K562 (cell line): ENCODE results near the gene BTBD2. TPM values are rescaled to one million over a fixed set of nuclear protein-coding genes. Genes with fewer than 3 reads are reported as not detected.
A peak's percentile ranks its signal among the peaks of the same experiment; 100 is the strongest.

ENCODE experiments used
- ATAC-seq: fragments of 200-7000 bp; cut with Tn5 transposase; 3 replicates; pipeline ENCODE4 v1.9.1; 2020; ENCODE audit warnings: moderate library complexity
- BruUV-seq: library from RNA; stranded (reverse); fragments of 400-500 nt; replicated peaks from 2 replicates; lab custom pipeline; 2021; lab: Mats Ljungman, UMichigan
- CTCF ChIA-PET: fragments of 300-600 bp; formaldehyde crosslinking; extraction: SDS; loops from one replicate; lab custom pipeline; 2021; ENCODE audit warnings: low intra/inter-chr PET ratio; lab: Yijun Ruan, JAX
- POLR2A ChIA-PET: fragments of 300-600, 350-650 bp; sonication (Branson Sonifier 250); formaldehyde crosslinking; extraction: SDS; loops from one replicate; lab custom pipeline; 2021; ENCODE audit warnings: antibody characterized with exemption, inconsistent platforms; lab: Yijun Ruan, JAX
- DNase-seq, 4 experiments: peaks; one replicate each; pipeline versions ENCODE4 v3.0.0 to v3.0.0-alpha.2; 2011 to 2018; ENCODE audit warnings: low spot score in 3 of 4, mixed read lengths in 3 of 4; ENCODE audit errors: extremely low read depth in 1 of 4
- FAIRE-seq: peaks from 2 replicates; lab custom pipeline; 2011; peaks lifted over from hg19 to GRCh38; lab: Jason Lieb, UNC
- H2AFZ ChIP-seq: 2 replicates; pipeline ENCODE4 v1.6.0; 2011; ENCODE audit warnings: low read depth, low read length, control low read depth, inconsistent platforms
- H3K27ac ChIP-seq: fragments of 200-600 bp; 3 replicates; pipeline ENCODE4 v1.8.0; 2011; ENCODE audit warnings: low read depth, mild to moderate bottlenecking, control low read depth, inconsistent platforms, low read length, moderate library complexity, mixed read lengths; ENCODE audit errors: extremely low read depth
- H3K27me3 ChIP-seq, 2 experiments: fragments of 300-600 bp in 1 of 2; 2 replicates in 1 of 2; 3 replicates in 1 of 2; pipeline versions ENCODE4 v1.6.0 to v1.8.0; 2011; ENCODE audit warnings: inconsistent platforms in 2 of 2, low read length in 2 of 2, mild to moderate bottlenecking in 1 of 2, mixed read lengths in 1 of 2, moderate library complexity in 1 of 2; ENCODE audit not compliant: control insufficient read depth in 2 of 2, insufficient read depth in 2 of 2
- H3K36me3 ChIP-seq: fragments of 300-600 bp; 3 replicates; pipeline ENCODE4 v1.8.0; 2011; ENCODE audit warnings: mild to moderate bottlenecking, low read length, inconsistent platforms; ENCODE audit not compliant: control insufficient read depth, insufficient read depth
- H3K4me1 ChIP-seq, 2 experiments: fragments of 200-600 bp in 1 of 2; replicated peaks in 1 of 2; 2 replicates in 1 of 2; 3 replicates in 1 of 2; pipeline versions ENCODE4 v1.5.1 to v1.8.0; 2011; ENCODE audit warnings: inconsistent platforms in 2 of 2, low read length in 2 of 2, mild to moderate bottlenecking in 1 of 2, mixed read lengths in 1 of 2, moderate library complexity in 1 of 2; ENCODE audit not compliant: control insufficient read depth in 2 of 2, insufficient read depth in 2 of 2
- H3K4me2 ChIP-seq: 2 replicates; pipeline ENCODE4 v1.6.1; 2011; ENCODE audit warnings: low read length, control low read depth, inconsistent platforms, mixed read lengths; ENCODE audit not compliant: insufficient read depth
- H3K4me3 ChIP-seq: fragments of 200-600 bp; sonication (generic), shearing (Covaris generic); 2 replicates; pipeline ENCODE4 v1.5.1; 2016; ENCODE audit warnings: control low read depth, inconsistent platforms
- H3K79me2 ChIP-seq: fragments of 200-600 bp; 3 replicates; pipeline ENCODE4 v1.8.0; 2011; ENCODE audit warnings: low read length, inconsistent platforms; ENCODE audit not compliant: control insufficient read depth, insufficient read depth
- H3K9ac ChIP-seq, 2 experiments: 2 replicates each; pipeline versions ENCODE4 v1.6.0 to v1.6.1; 2011; ENCODE audit warnings: low read depth in 2 of 2, low read length in 2 of 2, control low read depth in 1 of 2, inconsistent platforms in 1 of 2, mild to moderate bottlenecking in 1 of 2, mixed read lengths in 1 of 2; ENCODE audit not compliant: insufficient read depth in 1 of 2
- H3K9me1 ChIP-seq: one replicate; pipeline ENCODE4 v1.6.0; 2011; ENCODE audit warnings: inconsistent platforms, mild to moderate bottlenecking, low read length, moderate library complexity; ENCODE audit not compliant: control insufficient read depth, insufficient read depth
- H3K9me3 ChIP-seq: replicated peaks from 2 replicates; pipeline ENCODE4 v1.5.1; 2011; ENCODE audit warnings: low read depth, low read length, inconsistent platforms; ENCODE audit not compliant: control insufficient read depth, insufficient read depth
- H4K20me1 ChIP-seq: replicated peaks from 2 replicates; pipeline ENCODE4 v1.6.1; 2011; ENCODE audit warnings: low read length, inconsistent platforms, mixed read lengths; ENCODE audit not compliant: control insufficient read depth, insufficient read depth
- BRF1 ChIP-seq: IDR thresholded peaks from 3 replicates; pipeline ENCODE4 v1.6.1; 2011; ENCODE audit warnings: borderline replicate concordance, mild to moderate bottlenecking; ENCODE audit not compliant: insufficient read length; ENCODE audit errors: extremely low read depth
- CAMTA2 ChIP-seq: fragments of 250-450 bp; sonication (Bioruptor Pico); conservative IDR thresholded peaks from 2 replicates; pipeline ENCODE4 v1.5.1; 2022
- DNMT1 ChIP-seq: fragments of 450-650 bp; IDR thresholded peaks from 2 replicates; pipeline ENCODE4 v1.6.1; 2016; ENCODE audit warnings: antibody characterized with exemption, mild to moderate bottlenecking
- MYBL2 ChIP-seq, 2 experiments: fragments of 450-650 bp in 1 of 2; sonication (generic) in 1 of 2; formaldehyde crosslinking in 1 of 2; IDR thresholded peaks; 2 replicates each; pipeline versions ENCODE4 v1.6.1 to v1.8.1; 2017 to 2022; ENCODE audit warnings: borderline replicate concordance in 1 of 2, inconsistent platforms in 1 of 2, low read depth in 1 of 2, mild to moderate bottlenecking in 1 of 2, missing genetic modification reagents in 1 of 2, moderate library complexity in 1 of 2
- NFE2 ChIP-seq: IDR thresholded peaks from 2 replicates; pipeline ENCODE4 v1.6.1; 2014; ENCODE audit warnings: antibody characterized with exemption, low read depth
- POLR2AphosphoS5 ChIP-seq: IDR thresholded peaks from 2 replicates; pipeline ENCODE4 v1.6.1; 2011; ENCODE audit warnings: mild to moderate bottlenecking, low read depth, low read length, moderate library complexity; ENCODE audit not compliant: control insufficient read depth, insufficient read depth
- PURB ChIP-seq: sonication (generic); formaldehyde crosslinking; IDR thresholded peaks from 2 replicates; pipeline ENCODE4 v1.9.0; 2021; ENCODE audit warnings: low read depth, mild to moderate bottlenecking, missing genetic modification reagents
- RBFOX2 ChIP-seq: fragments of 200-400 bp; formaldehyde crosslinking; IDR thresholded peaks from 2 replicates; pipeline ENCODE4 v1.6.1; 2017; ENCODE audit warnings: low read depth, mild to moderate bottlenecking, low read length, moderate library complexity
- ZC3H8 ChIP-seq: fragments of 450-650 bp; IDR thresholded peaks from 2 replicates; pipeline ENCODE4 v1.6.1; 2017
- whole genome bisulfite sequencing: fragments of 100-300 bp; shearing (Covaris generic); methylation state at CpG from one replicate; pipeline ENCODE4 v1.1.6; 2016; ENCODE audit warnings: low coverage, mixed read lengths; ENCODE audit not compliant: insufficient coverage; ENCODE audit errors: missing lambda C conversion rate; 5-methylcytosine and 5-hydroxymethylcytosine counted together
- in situ Hi-C: fragments of 300-500 bp; cut with MboI; formaldehyde crosslinking; loops from 4 replicates; pipeline ENCODE4 v1.15.0; 2018; ENCODE audit warnings: inconsistent platforms, mixed read lengths
- intact Hi-C: fragments of 100-400 bp; cut with micrococcal nuclease; formaldehyde crosslinking; loops from 2 replicates; pipeline ENCODE4 v1.14.2; 2022
- polyA plus RNA-seq, 8 experiments: library from polyadenylated mRNA; depleted of rRNA in 4 of 8; stranded (reverse) in 5 of 8; unstranded in 3 of 8; fragments of >200 nt; fragmentation: Nextera tagmentation in 2 of 8; fragmentation: Illumina TruSeq in 1 of 8; extraction: Ambion mirVana in 2 of 8; extraction: Trizol in 1 of 8; gene quantifications; 2 replicates each; pipeline versions ENCODE4 v1.2.1 to v1.2.3, GENCODE V29; 2011 to 2014; ENCODE audit warnings: inconsistent platforms in 1 of 8, missing spikeins in 1 of 8
- total RNA-seq, 7 experiments: library from RNA; depleted of rRNA in 6 of 7; stranded (reverse); fragments of >200 nt in 6 of 7; fragmentation: Illumina TruSeq in 2 of 7; extraction: Trizol in 2 of 7; gene quantifications; 2 replicates each; pipeline versions ENCODE4 v1.2.1 to v1.2.3, GENCODE V29; 2011 to 2021; ENCODE audit warnings: low replicate concordance in 1 of 7
- TF ChIP-seq, protein P1 (sequence below): fragments of 450-650 bp; formaldehyde crosslinking; IDR thresholded peaks from 2 replicates; pipeline ENCODE4 v1.4.0; 2022; ENCODE audit warnings: missing genetic modification characterization
- TF ChIP-seq, protein P2 (sequence below): fragments of 250-450 bp; sonication (Bioruptor Pico); IDR thresholded peaks from 2 replicates; pipeline ENCODE4 v1.8.0; 2022; ENCODE audit warnings: moderate library complexity, mild to moderate bottlenecking, inconsistent platforms
- TF ChIP-seq, protein P3 (sequence below), 3 experiments: IDR thresholded peaks in 2 of 3; conservative IDR thresholded peaks in 1 of 3; 2 replicates each; pipeline ENCODE4 v1.5.1; 2011 to 2012; ENCODE audit warnings: low read length in 3 of 3, mild to moderate bottlenecking in 3 of 3, control low read depth in 2 of 3, improper control_type of control experiment in 1 of 3, inconsistent platforms in 1 of 3, low read depth in 1 of 3, mixed read lengths in 1 of 3, moderate library complexity in 1 of 3; ENCODE audit not compliant: insufficient read depth in 2 of 3

The BTBD2 gene
- total and polyA plus RNA-seq, 9 of the 15 experiments (the other 6 are each of a cell fraction or from before 2014, with no cell fraction given), result 0.10 to 15.6 (median 6.9) TPM

DNA sequence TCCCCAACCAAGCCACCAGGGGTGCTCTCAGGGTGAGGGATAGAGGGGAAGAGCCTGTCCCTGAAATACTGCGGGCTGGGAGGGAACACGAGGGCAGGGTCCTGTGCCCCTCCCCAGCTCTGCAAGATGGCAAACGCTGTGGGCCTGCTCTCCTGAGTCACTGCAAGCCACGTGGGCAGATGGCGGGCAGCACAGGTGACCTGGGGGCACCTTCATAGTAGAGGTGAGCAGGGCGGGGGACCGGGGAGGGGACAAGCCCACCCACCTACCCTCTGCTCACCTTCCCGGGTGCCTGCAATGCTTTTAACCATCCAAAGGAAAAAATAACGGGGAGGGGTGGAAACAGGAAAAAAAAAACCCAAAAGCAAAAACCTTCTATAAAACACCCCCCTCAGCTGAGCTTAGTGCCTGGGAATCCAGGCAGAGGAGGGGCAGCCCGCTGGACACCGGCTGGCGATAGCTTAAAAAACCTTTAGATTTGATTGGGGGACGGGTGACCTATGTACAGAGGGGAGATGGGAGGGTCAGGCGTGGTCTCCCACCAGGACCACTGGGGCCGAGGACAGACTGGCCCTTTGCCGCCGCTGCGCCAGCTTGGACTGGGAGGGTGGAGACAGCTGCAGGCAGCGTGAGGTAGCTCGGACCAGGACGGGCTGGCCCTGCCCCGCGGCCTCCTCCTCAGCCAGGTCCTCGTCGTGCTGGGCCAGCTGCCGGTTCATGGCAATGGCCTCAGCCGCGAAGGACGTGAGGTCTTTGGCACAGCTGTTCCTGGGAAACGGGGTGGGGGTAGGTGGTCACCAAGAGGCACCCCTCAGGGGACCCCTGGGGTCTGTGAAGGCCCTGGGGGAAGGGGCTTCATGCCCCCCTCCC is 23.8 kb upstream of the BTBD2 start (continued):
- no peak for TF ChIP-seq MYBL2 (IDR thresholded peaks at IDR 0.05; ENCODE audit: low read depth)
- no peak for TF ChIP-seq MYBL2 (CRISPR knock-in tag; IDR thresholded peaks at IDR 0.05; ENCODE audit: borderline replicate concordance)
- no peak for TF ChIP-seq NFE2
- TF ChIP-seq RBFOX2, result peak; percentile 62
- TF ChIP-seq, all 486 proteins: peak for 7

DNA sequence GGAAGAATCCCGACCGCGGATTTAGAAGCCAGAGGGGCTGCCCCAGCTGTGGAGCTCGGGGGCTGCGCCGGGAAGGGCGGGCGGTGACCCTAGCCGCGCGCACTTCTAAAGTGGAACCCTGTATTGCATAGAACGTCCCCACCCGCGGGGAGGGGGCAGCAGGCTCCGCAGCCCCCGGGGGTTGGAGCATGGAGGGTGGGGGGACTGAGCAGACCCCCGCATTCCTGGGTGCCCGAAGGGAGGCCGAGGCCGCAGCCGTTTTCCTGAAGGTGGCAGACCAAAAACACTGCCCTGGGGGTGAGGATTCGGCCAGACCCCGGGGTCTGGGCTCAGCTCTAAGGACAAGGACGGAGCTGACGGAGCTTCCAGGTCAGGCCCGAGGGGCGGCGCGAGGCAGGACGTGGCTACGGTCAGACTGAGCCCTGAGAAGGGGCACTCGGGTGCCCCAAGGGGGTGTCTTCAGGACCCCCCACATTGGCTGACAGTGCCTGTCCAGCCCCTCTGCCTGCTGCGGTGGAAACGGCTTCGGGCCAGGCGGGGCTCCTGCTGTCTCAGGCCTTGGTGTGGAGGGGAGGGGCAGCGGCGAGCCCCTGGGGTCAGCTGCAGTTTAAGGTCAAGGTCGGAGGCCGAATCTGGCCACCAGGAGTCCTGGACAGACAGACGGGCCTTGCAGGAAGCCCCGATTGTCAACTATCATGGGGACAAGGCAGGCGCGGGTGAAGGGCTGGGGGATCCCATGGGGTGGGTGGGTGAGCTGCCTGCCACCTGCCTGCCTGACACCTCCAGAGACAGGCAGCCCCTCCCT is 23.0 kb upstream of the BTBD2 start:
- peak overlapping the region in 1 of 2 experiments; percentile 45; a peak in 2 of 4 replicates for H3K9ac ChIP-seq
- 96% methylated on average over 28 of the region's 44 CpGs for WGBS
- H3K4me1 ChIP-seq, result peaks cover 21 to 79% of the 10 kb centered on the region in 2 experiments
- DNase-seq (peak in 1 of 4 experiments; percentile 43), FAIRE-seq (no peak), ATAC-seq (no peak)
- ChIA-PET CTCF (no interaction called here), POLR2A (interaction anchor here (0.8 to 2.7 kb wide), 5 partner anchors 10 to 38 kb away, joined by 3 to 18 read pairs (median 3); no protein-coding TSS in a partner anchor)
- no peak overlapping the region for H3K4me2 ChIP-seq
- no TSS peak for BruUV-seq
- no peaks in the 10 kb centered on the region for H3K27me3 ChIP-seq
- no peaks in the 10 kb centered on the region for H3K9me1 ChIP-seq
- no peak overlapping the region for H2AFZ ChIP-seq
- H3K36me3 ChIP-seq, result peaks cover 57% of the 10 kb centered on the region; the same call in 2 of the 3 replicates
- H4K20me1 ChIP-seq, result peaks cover 15% of the 10 kb centered on the region; the same call in 1 of the 2 replicates
- H3K27ac ChIP-seq, result no peak overlapping the region
- in situ Hi-C loops (no loop called here), intact Hi-C loops (no loop called here)
- no peak overlapping the region for H3K4me3 ChIP-seq
- H3K9me3 ChIP-seq, result peaks cover 7% of the 10 kb centered on the region
- H3K79me2 ChIP-seq, result peaks cover 11% of the 10 kb centered on the region
- no peak for TF ChIP-seq ZC3H8
- TF ChIP-seq, protein P1, sequence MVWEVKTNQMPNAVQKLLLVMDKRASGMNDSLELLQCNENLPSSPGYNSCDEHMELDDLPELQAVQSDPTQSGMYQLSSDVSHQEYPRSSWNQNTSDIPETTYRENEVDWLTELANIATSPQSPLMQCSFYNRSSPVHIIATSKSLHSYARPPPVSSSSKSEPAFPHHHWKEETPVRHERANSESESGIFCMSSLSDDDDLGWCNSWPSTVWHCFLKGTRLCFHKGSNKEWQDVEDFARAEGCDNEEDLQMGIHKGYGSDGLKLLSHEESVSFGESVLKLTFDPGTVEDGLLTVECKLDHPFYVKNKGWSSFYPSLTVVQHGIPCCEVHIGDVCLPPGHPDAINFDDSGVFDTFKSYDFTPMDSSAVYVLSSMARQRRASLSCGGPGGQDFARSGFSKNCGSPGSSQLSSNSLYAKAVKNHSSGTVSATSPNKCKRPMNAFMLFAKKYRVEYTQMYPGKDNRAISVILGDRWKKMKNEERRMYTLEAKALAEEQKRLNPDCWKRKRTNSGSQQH (CRISPR knock-in tag), result no peak
- no peak for TF ChIP-seq DNMT1
- TF ChIP-seq, protein P2, sequence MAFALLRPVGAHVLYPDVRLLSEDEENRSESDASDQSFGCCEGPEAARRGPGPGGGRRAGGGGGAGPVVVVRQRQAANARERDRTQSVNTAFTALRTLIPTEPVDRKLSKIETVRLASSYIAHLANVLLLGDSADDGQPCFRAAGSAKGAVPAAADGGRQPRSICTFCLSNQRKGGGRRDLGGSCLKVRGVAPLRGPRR (CRISPR knock-in tag), result no peak
- TF ChIP-seq CAMTA2, result no peak
- no peak for TF ChIP-seq BRF1
- TF ChIP-seq PURB (CRISPR knock-in tag), result no peak
- TF ChIP-seq, protein P3, sequence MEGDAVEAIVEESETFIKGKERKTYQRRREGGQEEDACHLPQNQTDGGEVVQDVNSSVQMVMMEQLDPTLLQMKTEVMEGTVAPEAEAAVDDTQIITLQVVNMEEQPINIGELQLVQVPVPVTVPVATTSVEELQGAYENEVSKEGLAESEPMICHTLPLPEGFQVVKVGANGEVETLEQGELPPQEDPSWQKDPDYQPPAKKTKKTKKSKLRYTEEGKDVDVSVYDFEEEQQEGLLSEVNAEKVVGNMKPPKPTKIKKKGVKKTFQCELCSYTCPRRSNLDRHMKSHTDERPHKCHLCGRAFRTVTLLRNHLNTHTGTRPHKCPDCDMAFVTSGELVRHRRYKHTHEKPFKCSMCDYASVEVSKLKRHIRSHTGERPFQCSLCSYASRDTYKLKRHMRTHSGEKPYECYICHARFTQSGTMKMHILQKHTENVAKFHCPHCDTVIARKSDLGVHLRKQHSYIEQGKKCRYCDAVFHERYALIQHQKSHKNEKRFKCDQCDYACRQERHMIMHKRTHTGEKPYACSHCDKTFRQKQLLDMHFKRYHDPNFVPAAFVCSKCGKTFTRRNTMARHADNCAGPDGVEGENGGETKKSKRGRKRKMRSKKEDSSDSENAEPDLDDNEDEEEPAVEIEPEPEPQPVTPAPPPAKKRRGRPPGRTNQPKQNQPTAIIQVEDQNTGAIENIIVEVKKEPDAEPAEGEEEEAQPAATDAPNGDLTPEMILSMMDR (IDR thresholded peaks at IDR 0.05 in 2 of 3, conservative IDR thresholded peaks at IDR 0.05 in 1 of 3; ENCODE audit: insufficient read depth in 2 of 3, low read depth in 1 of 3, low read length in 3 of 3), result no peak
- TF ChIP-seq POLR2AphosphoS5, result no peak
